H9 (cell line): ENCODE results near the gene ZNF77. TPM values are rescaled to one million over a fixed set of nuclear protein-coding genes. Genes with fewer than 3 reads are reported as not detected.

Experiments
- DNase-seq: peaks from one replicate; pipeline ENCODE4 v3.0.0-alpha.2; 2017
- H2AFZ ChIP-seq: one replicate; pipeline ENCODE4 v1.6.1; 2013; ENCODE audit warnings: mild to moderate bottlenecking, low read length, control low read depth, moderate library complexity
- H2AK5ac ChIP-seq: 2 replicates; pipeline ENCODE4 v1.6.1; 2013; ENCODE audit warnings: low read length, control low read depth, mixed read lengths; ENCODE audit not compliant: insufficient read length
- H2BK120ac ChIP-seq: one replicate; pipeline ENCODE4 v1.6.1; 2013; ENCODE audit warnings: low read depth, mild to moderate bottlenecking, low read length, control low read depth, inconsistent platforms; ENCODE audit not compliant: poor library complexity, severe bottlenecking
- H2BK12ac ChIP-seq: 2 replicates; pipeline ENCODE4 v1.6.1; 2013; ENCODE audit warnings: low read length, control low read depth, mixed read lengths, low read depth; ENCODE audit not compliant: insufficient read length
- H2BK15ac ChIP-seq: 2 replicates; pipeline ENCODE4 v1.6.1; 2013; ENCODE audit warnings: low read depth, low read length, control low read depth
- H2BK20ac ChIP-seq: one replicate; pipeline ENCODE4 v1.6.1; 2013; ENCODE audit warnings: low read depth, mild to moderate bottlenecking, low read length, control low read depth, inconsistent platforms; ENCODE audit not compliant: poor library complexity, severe bottlenecking
- H2BK5ac ChIP-seq: 2 replicates; pipeline ENCODE4 v1.6.1; 2013; ENCODE audit warnings: low read length, control low read depth, mixed read lengths; ENCODE audit not compliant: insufficient read length
- H3K14ac ChIP-seq: 2 replicates; pipeline ENCODE4 v1.6.1; 2013; ENCODE audit warnings: low read length, control low read depth; ENCODE audit not compliant: insufficient read depth
- H3K18ac ChIP-seq: 2 replicates; pipeline ENCODE4 v1.6.1; 2013; ENCODE audit warnings: low read depth, mild to moderate bottlenecking, mixed read lengths, low read length, control low read depth; ENCODE audit not compliant: insufficient read length
- H3K23ac ChIP-seq: 2 replicates; pipeline ENCODE4 v1.6.1; 2013; ENCODE audit warnings: low read length, control low read depth, mixed read lengths, low read depth; ENCODE audit not compliant: insufficient read length
- H3K23me2 ChIP-seq: 2 replicates; pipeline ENCODE4 v1.6.1; 2013; ENCODE audit warnings: low read depth, mild to moderate bottlenecking, mixed read lengths, low read length, control low read depth; ENCODE audit not compliant: insufficient read length, poor library complexity, severe bottlenecking
- H3K27ac ChIP-seq: 2 replicates; pipeline ENCODE4 v1.5.1; 2013; ENCODE audit warnings: low read length, control low read depth, mixed read lengths, low read depth; ENCODE audit not compliant: insufficient read length
- H3K27me3 ChIP-seq: 2 replicates; pipeline ENCODE4 v1.6.1; 2013; ENCODE audit warnings: low read length, control low read depth, inconsistent platforms; ENCODE audit not compliant: insufficient read depth
- H3K4ac ChIP-seq: 2 replicates; pipeline ENCODE4 v1.6.1; 2013; ENCODE audit warnings: low read depth, mild to moderate bottlenecking, control low read depth, inconsistent platforms, low read length, moderate library complexity
- H3K4me1 ChIP-seq: 2 replicates; pipeline ENCODE4 v1.6.1; 2013; ENCODE audit warnings: low read length, control low read depth, inconsistent platforms; ENCODE audit not compliant: insufficient read depth
- H3K4me2 ChIP-seq: 2 replicates; pipeline ENCODE4 v1.6.1; 2013; ENCODE audit warnings: low read length, control low read depth, mixed read lengths; ENCODE audit not compliant: insufficient read length, insufficient read depth
- H3K56ac ChIP-seq: 2 replicates; pipeline ENCODE4 v1.6.1; 2013; ENCODE audit warnings: low read depth, mild to moderate bottlenecking, mixed read lengths, low read length, control low read depth; ENCODE audit not compliant: insufficient read length
- H3K79me1 ChIP-seq: 2 replicates; pipeline ENCODE4 v1.6.1; 2013; ENCODE audit warnings: low read depth, mild to moderate bottlenecking, moderate library complexity, low read length, control low read depth, inconsistent platforms; ENCODE audit not compliant: insufficient read depth, poor library complexity, severe bottlenecking
- H3K79me2 ChIP-seq: 2 replicates; pipeline ENCODE4 v1.6.1; 2013; ENCODE audit warnings: low read length, control low read depth, inconsistent platforms; ENCODE audit not compliant: insufficient read depth
- H3K9ac ChIP-seq: 2 replicates; pipeline ENCODE4 v1.6.1; 2013; ENCODE audit warnings: low read length, control low read depth, mixed read lengths; ENCODE audit not compliant: insufficient read length; ENCODE audit errors: extremely low read depth
- H3K9me3 ChIP-seq: one replicate; pipeline ENCODE4 v1.6.1; 2013; ENCODE audit warnings: low read depth, low read length, inconsistent platforms; ENCODE audit not compliant: control insufficient read depth
- H3T11ph ChIP-seq: one replicate; pipeline ENCODE4 v1.6.1; 2013; ENCODE audit warnings: mild to moderate bottlenecking, low read length, control low read depth, inconsistent platforms
- H4K20me1 ChIP-seq: one replicate; pipeline ENCODE4 v1.6.1; 2013; ENCODE audit not compliant: control insufficient read depth, insufficient read length, insufficient read depth
- H4K5ac ChIP-seq: 2 replicates; pipeline ENCODE4 v1.6.1; 2013; ENCODE audit warnings: low read depth, mild to moderate bottlenecking, mixed read lengths, low read length, control low read depth; ENCODE audit not compliant: insufficient read length
- H4K8ac ChIP-seq: replicated peaks from 2 replicates; pipeline ENCODE4 v1.6.1; 2013; ENCODE audit warnings: low read length, control low read depth, mixed read lengths, low read depth; ENCODE audit not compliant: insufficient read length
- H4K91ac ChIP-seq: 2 replicates; pipeline ENCODE4 v1.6.1; 2013; ENCODE audit warnings: low read depth, mild to moderate bottlenecking, moderate library complexity, mixed read lengths, low read length, control low read depth; ENCODE audit not compliant: insufficient read length
- H3K27ac Mint-ChIP-seq, 3 experiments: 2 replicates in 2 of 3; 3 replicates in 1 of 3; pipeline ENCODE4 v1.8.0; 2020 to 2021; ENCODE audit warnings: mixed read lengths in 3 of 3, mild to moderate bottlenecking in 1 of 3, moderate library complexity in 1 of 3
- H3K27me3 Mint-ChIP-seq: 2 replicates; pipeline ENCODE4 v1.8.0; 2021; ENCODE audit warnings: low read depth, mild to moderate bottlenecking, moderate library complexity, mixed read lengths
- H3K36me3 Mint-ChIP-seq, 3 experiments: 2 replicates in 2 of 3; 3 replicates in 1 of 3; pipeline ENCODE4 v1.8.0; 2020 to 2021; ENCODE audit warnings: low read depth in 3 of 3, mixed read lengths in 3 of 3; ENCODE audit not compliant: insufficient read depth in 1 of 3
- H3K4me1 Mint-ChIP-seq, 2 experiments: 2 replicates each; pipeline ENCODE4 v1.8.0; 2020; ENCODE audit warnings: mixed read lengths in 2 of 2
- H3K4me3 Mint-ChIP-seq, 2 experiments: 2 replicates in 1 of 2; 3 replicates in 1 of 2; pipeline ENCODE4 v1.8.0; 2020 to 2021; ENCODE audit warnings: mild to moderate bottlenecking in 2 of 2, mixed read lengths in 2 of 2, moderate library complexity in 1 of 2
- H3K9me3 Mint-ChIP-seq, 2 experiments: 2 replicates in 1 of 2; 3 replicates in 1 of 2; pipeline ENCODE4 v1.8.0; 2020; ENCODE audit warnings: mild to moderate bottlenecking in 2 of 2, mixed read lengths in 2 of 2, moderate library complexity in 1 of 2
- CTCF ChIP-seq: fragments of 200-600 bp; sonication (generic); conservative IDR thresholded peaks from 3 replicates; pipeline ENCODE4 v1.8.0; 2021; ENCODE audit warnings: antibody characterized with exemption, mild to moderate bottlenecking
- WGBS: extraction: QIAGEN DNeasy Blood & Tissue Kit; methylation state at CpG from one replicate; pipeline ENCODE4 v1.1.7; 2013; ENCODE audit warnings: missing lambda C conversion rate, low lambda C conversion rate, mixed read lengths; ENCODE audit not compliant: insufficient read length; ENCODE audit errors: extremely low coverage; 5-methylcytosine and 5-hydroxymethylcytosine counted together
- total RNA-seq: library from RNA; stranded (reverse); gene quantifications from 2 replicates; pipeline ENCODE4 v1.2.1, GENCODE V29; 2021

The ZNF77 gene
- total RNA-seq, 1 experiment from 2014 or later = 4.6 TPM

GRCh38 chr19:2988568-2988967, 43.8 kb upstream of the ZNF77 start:
- Histone ChIP-seq H3K56ac (no peak overlapping the region), H4K91ac (no peak overlapping the region), H3K9ac (no peak overlapping the region), H3K23ac (no peak overlapping the region), H2AFZ (no peak overlapping the region), H3K27me3 (no peaks in the 10 kb centered on the region), H3K9me3 (no peaks in the 10 kb centered on the region), H4K5ac (no peak overlapping the region), H2BK20ac (no peak overlapping the region), H4K20me1 (no peaks in the 10 kb centered on the region), H3K4me2 (no peak overlapping the region), H3K18ac (no peak overlapping the region), H2BK15ac (no peak overlapping the region), H3K79me1 (no peaks in the 10 kb centered on the region), H3K14ac (no peak overlapping the region), H3K27ac (no peak overlapping the region), H3K23me2 (no peaks in the 10 kb centered on the region), H3K79me2 (no peaks in the 10 kb centered on the region), H2AK5ac (no peak overlapping the region), H3K4me1 (no peaks in the 10 kb centered on the region), H3K4ac (no peak overlapping the region), H3T11ph (no peak overlapping the region), H2BK5ac (no peak overlapping the region), H2BK12ac (no peak overlapping the region), H2BK120ac (no peak overlapping the region), H4K8ac (no peak overlapping the region)
- DNase-seq = no peak
- Mint-ChIP-seq H3K9me3 (no peaks in the 10 kb centered on the region), H3K4me1 (peaks cover 13 to 35% of the 10 kb centered on the region in 2 experiments), H3K36me3 (no peaks in the 10 kb centered on the region), H3K4me3 (no peak overlapping the region), H3K27ac (peak overlapping the region in 1 of 3 experiments; percentile 74; a peak in 1 of 7 replicates), H3K27me3 (peaks cover 61% of the 10 kb centered on the region)
- WGBS = no CpG with 5 or more reads among the region's 3 CpGs
- no peak for TF ChIP-seq CTCF
